Muscle of leg (tissue), 11 donors: Measurements from ENCODE around the gene B4GALNT2. TPM values are rescaled to one million over a fixed set of nuclear protein-coding genes. Genes with fewer than 3 reads are reported as not detected.
"Not testable (repeated sequence)": the region's sequence is repeated elsewhere in the genome, so short reads cannot be mapped to it uniquely, and the experiment has no call there.

Experiments used
- DNase-seq: peaks from one replicate; pipeline ENCODE4 v3.0.0; 2013
- H3K27ac ChIP-seq: one replicate; pipeline ENCODE4 v1.5.1; 2013; ENCODE audit warnings: mild to moderate bottlenecking, low read length, control low read depth
- H3K27me3 ChIP-seq: one replicate; pipeline ENCODE4 v1.6.1; 2013; ENCODE audit warnings: low read length; ENCODE audit not compliant: control insufficient read depth, insufficient read depth
- H3K36me3 ChIP-seq: one replicate; pipeline ENCODE4 v1.6.1; 2013; ENCODE audit warnings: low read length; ENCODE audit not compliant: control insufficient read depth, insufficient read depth
- H3K4me1 ChIP-seq: one replicate; pipeline ENCODE4 v1.6.1; 2013; ENCODE audit warnings: low read length; ENCODE audit not compliant: control insufficient read depth, insufficient read depth
- H3K4me3 ChIP-seq: one replicate; pipeline ENCODE4 v1.5.1; 2013; ENCODE audit warnings: low read length, control low read depth
- H3K9me3 ChIP-seq: replicated peaks from 2 replicates; pipeline ENCODE4 v1.6.1; 2013; ENCODE audit warnings: low read depth, low read length; ENCODE audit not compliant: control insufficient read depth
- WGBS: methylation state at CpG from one replicate; pipeline ENCODE4 v1.1.5; 2013; ENCODE audit warnings: missing lambda C conversion rate; ENCODE audit not compliant: insufficient coverage; 5-methylcytosine and 5-hydroxymethylcytosine counted together
- polyA plus RNA-seq, 8 donors: library from polyadenylated mRNA; unstranded; fragments of 120-200 nt; gene quantifications; one replicate each; pipeline versions ENCODE4 v1.2.1 to v1.2.3, GENCODE V29; 2013; ENCODE audit warnings: inconsistent platforms in 1 of 8, low replicate concordance in 1 of 8; ENCODE audit not compliant: insufficient read length in 8 of 8, insufficient read depth in 1 of 8
- total RNA-seq: library from RNA; stranded (reverse); fragments of 120-200 nt; gene quantifications from one replicate; pipeline ENCODE4 v1.2.4, GENCODE V29; 2013

Gene B4GALNT2
- total and polyA plus RNA-seq, 9 donors = under 0.01 to 0.21 (median 0.07) TPM

- H3K9me3 ChIP-seq, H3K4me1 ChIP-seq, H3K27ac ChIP-seq, H3K36me3 ChIP-seq, DNase-seq, H3K4me3 ChIP-seq: not testable (repeated sequence)
- H3K27me3 ChIP-seq = peaks cover 12% of the 10 kb centered on the region
- no CpG with 5 or more reads among the region's 3 CpGs for WGBS
Observed at GRCh38 chr17:49145654-49146053, 13.1 kb downstream of the B4GALNT2 start.

- Histone ChIP-seq H3K9me3 (no peaks in the 10 kb centered on the region), H3K27me3 (peaks cover 9% of the 10 kb centered on the region), H3K27ac (no peak overlapping the region), H3K36me3 (no peaks in the 10 kb centered on the region), H3K4me1 (no peaks in the 10 kb centered on the region), H3K4me3 (no peak overlapping the region)
- 60% methylated on average over 1 of the region's 3 CpGs for WGBS
- DNase-seq = no peak
Observed at GRCh38 chr17:49146620-49147306, 14.2 kb downstream of the B4GALNT2 start.

- no peaks in the 10 kb centered on the region for H3K4me1 ChIP-seq
- no peaks in the 10 kb centered on the region for H3K36me3 ChIP-seq
- no peak for DNase-seq
- peaks cover 11% of the 10 kb centered on the region for H3K27me3 ChIP-seq
- no peak overlapping the region for H3K27ac ChIP-seq
- H3K9me3 ChIP-seq = no peaks in the 10 kb centered on the region
- WGBS = 100% methylated on average over 1 of the region's 6 CpGs
- no peak overlapping the region for H3K4me3 ChIP-seq
Observed at GRCh38 chr17:49148171-49148570, 15.6 kb downstream of the B4GALNT2 start.

GRCh38 chr17:49151996-49152395 is 19.4 kb downstream of the B4GALNT2 start:
- Histone ChIP-seq H3K27ac (no peak overlapping the region), H3K36me3 (no peaks in the 10 kb centered on the region), H3K27me3 (peaks cover 8% of the 10 kb centered on the region), H3K9me3 (no peaks in the 10 kb centered on the region), H3K4me1 (no peaks in the 10 kb centered on the region), H3K4me3 (no peak overlapping the region)
- no peak for DNase-seq
- 92% methylated on average over 2 of the region's 4 CpGs for WGBS

GRCh38 chr17:49156256-49156655 is 23.7 kb downstream of the B4GALNT2 start:
- peaks cover 25% of the 10 kb centered on the region for H3K27me3 ChIP-seq
- H3K9me3 ChIP-seq = no peaks in the 10 kb centered on the region
- WGBS = 67% methylated on average over 10 of the region's 11 CpGs
- DNase-seq = no peak
- H3K27ac ChIP-seq = no peak overlapping the region
- no peak overlapping the region for H3K4me3 ChIP-seq
- no peaks in the 10 kb centered on the region for H3K36me3 ChIP-seq
- no peaks in the 10 kb centered on the region for H3K4me1 ChIP-seq

- DNase-seq = no peak
- Histone ChIP-seq H3K36me3 (no peaks in the 10 kb centered on the region), H3K27ac (no peak overlapping the region), H3K9me3 (no peaks in the 10 kb centered on the region), H3K4me3 (no peak overlapping the region), H3K27me3 (peaks cover 23% of the 10 kb centered on the region), H3K4me1 (no peaks in the 10 kb centered on the region)
- WGBS = 82% methylated on average over 5 of the region's 8 CpGs
Observed at GRCh38 chr17:49157784-49158183, 25.2 kb downstream of the B4GALNT2 start.

GRCh38 chr17:49162866-49163265 is 30.3 kb downstream of the B4GALNT2 start:
- peaks cover 22% of the 10 kb centered on the region for H3K27me3 ChIP-seq
- no peak for DNase-seq
- 60% methylated on average over 3 of the region's 4 CpGs for WGBS
- no peak overlapping the region for H3K4me3 ChIP-seq
- H3K36me3 ChIP-seq = no peaks in the 10 kb centered on the region
- H3K27ac ChIP-seq = no peak overlapping the region
- no peaks in the 10 kb centered on the region for H3K4me1 ChIP-seq
- no peaks in the 10 kb centered on the region for H3K9me3 ChIP-seq

GRCh38 chr17:49165143-49165542 is 32.6 kb downstream of the B4GALNT2 start:
- Histone ChIP-seq H3K4me3 (no peak overlapping the region), H3K9me3 (no peaks in the 10 kb centered on the region), H3K27ac (no peak overlapping the region), H3K36me3 (no peaks in the 10 kb centered on the region), H3K4me1 (no peaks in the 10 kb centered on the region), H3K27me3 (peaks cover 23% of the 10 kb centered on the region)
- DNase-seq = no peak
- WGBS = 85% methylated on average over 2 of the region's 2 CpGs

- Histone ChIP-seq H3K27me3 (peaks cover 24% of the 10 kb centered on the region), H3K4me3 (no peak overlapping the region), H3K27ac (no peak overlapping the region), H3K4me1 (no peaks in the 10 kb centered on the region), H3K36me3 (no peaks in the 10 kb centered on the region), H3K9me3 (no peaks in the 10 kb centered on the region)
- no peak for DNase-seq
- WGBS = 43% methylated on average over 9 of the region's 9 CpGs
Observed at GRCh38 chr17:49168706-49169105, 36.1 kb downstream of the B4GALNT2 start.

- DNase-seq = no peak
- 73% methylated on average over 2 of the region's 2 CpGs for WGBS
- H3K9me3 ChIP-seq = peaks cover 2% of the 10 kb centered on the region
- no peak overlapping the region for H3K4me3 ChIP-seq
- no peaks in the 10 kb centered on the region for H3K36me3 ChIP-seq
- peaks cover 18% of the 10 kb centered on the region for H3K27me3 ChIP-seq
- H3K4me1 ChIP-seq = no peaks in the 10 kb centered on the region
- no peak overlapping the region for H3K27ac ChIP-seq
Observed at GRCh38 chr17:49170216-49170615, 37.6 kb downstream of the B4GALNT2 start.

- H3K27ac ChIP-seq, H3K4me1 ChIP-seq, H3K9me3 ChIP-seq, H3K4me3 ChIP-seq, H3K36me3 ChIP-seq, DNase-seq: not testable (repeated sequence)
- peaks cover 18% of the 10 kb centered on the region for H3K27me3 ChIP-seq
- no CpG with 5 or more reads among the region's 3 CpGs for WGBS
Observed at GRCh38 chr17:49170711-49171110, 38.1 kb downstream of the B4GALNT2 start.
